HepG2 (cell line): ENCODE measurements around the gene EIF4G3. TPM values are rescaled to one million over a fixed set of nuclear protein-coding genes. Genes with fewer than 3 reads are reported as not detected.

Experiments used
- ATAC-seq: fragments of 200-7000 bp; cut with Tn5 transposase; 3 replicates; pipeline ENCODE4 v1.9.1; 2020; ENCODE audit warnings: mild to moderate bottlenecking, moderate library complexity
- BruUV-seq: library from RNA; stranded (reverse); fragments of 400-500 nt; replicated peaks from 2 replicates; lab custom pipeline; 2021; lab: Mats Ljungman, UMichigan
- CTCF ChIA-PET: fragments of 300-600 bp; formaldehyde crosslinking; extraction: SDS; loops from one replicate; lab custom pipeline; 2021; ENCODE audit warnings: low total read pairs, inconsistent platforms, low intra/inter-chr PET ratio; lab: Yijun Ruan, JAX
- POLR2A ChIA-PET: fragments of 350-600 bp; sonication (Branson Sonifier 250); formaldehyde crosslinking; loops from one replicate; lab custom pipeline; 2020; ENCODE audit warnings: antibody characterized with exemption, inconsistent platforms; lab: Yijun Ruan, JAX
- DNase-seq: peaks from one replicate; pipeline ENCODE4 v3.0.0-alpha.2; 2015; ENCODE audit warnings: low spot score
- FAIRE-seq: peaks from 3 replicates; lab custom pipeline; 2011; peaks lifted over from hg19 to GRCh38; lab: Jason Lieb, UNC
- H2AFZ ChIP-seq: one replicate; pipeline ENCODE4 v1.6.1; 2011; ENCODE audit warnings: low read length, inconsistent platforms
- H3K27ac ChIP-seq: fragments of 300-600 bp; 3 replicates; pipeline ENCODE4 v1.8.0; 2011; ENCODE audit warnings: mixed run types, mild to moderate bottlenecking, mixed read lengths, low read length, inconsistent platforms; ENCODE audit not compliant: insufficient read depth; ENCODE audit errors: extremely low read length
- H3K27me3 ChIP-seq, 2 experiments: fragments of 200-600 bp in 1 of 2; 2 replicates in 1 of 2; 3 replicates in 1 of 2; pipeline versions ENCODE4 v1.6.0 to v1.8.0; 2011; ENCODE audit warnings: low read length in 2 of 2, mild to moderate bottlenecking in 2 of 2, moderate library complexity in 2 of 2, inconsistent platforms in 1 of 2; ENCODE audit not compliant: insufficient read depth in 2 of 2, control insufficient read depth in 1 of 2
- H3K36me3 ChIP-seq, 2 experiments: fragments of 200-600 bp in 1 of 2; replicated peaks in 1 of 2; 2 replicates in 1 of 2; 3 replicates in 1 of 2; pipeline versions ENCODE4 v1.5.1 to v1.8.0; 2011; ENCODE audit warnings: low read length in 2 of 2, inconsistent platforms in 1 of 2; ENCODE audit not compliant: insufficient read depth in 2 of 2, control insufficient read depth in 1 of 2
- H3K4me1 ChIP-seq: 2 replicates; pipeline ENCODE4 v1.5.1; 2012; ENCODE audit warnings: low read length, inconsistent platforms; ENCODE audit not compliant: insufficient read depth
- H3K4me2 ChIP-seq: 2 replicates; pipeline ENCODE4 v1.6.0; 2011; ENCODE audit warnings: low read depth, low read length, inconsistent platforms
- H3K4me3 ChIP-seq, 3 experiments: fragments of 200-600 bp in 1 of 3; sonication (generic), shearing (Covaris generic) in 1 of 3; replicated peaks in 1 of 3; 2 replicates each; pipeline ENCODE4 v1.5.1; 2011 to 2016; ENCODE audit warnings: low read length in 3 of 3, inconsistent platforms in 2 of 3, low read depth in 2 of 3, mild to moderate bottlenecking in 2 of 3, control low read depth in 1 of 3, mixed read lengths in 1 of 3; ENCODE audit not compliant: insufficient read depth in 1 of 3
- H3K79me2 ChIP-seq: one replicate; pipeline ENCODE4 v1.6.1; 2011; ENCODE audit warnings: low read length, inconsistent platforms; ENCODE audit not compliant: insufficient read depth
- H3K9ac ChIP-seq: 2 replicates; pipeline ENCODE4 v1.6.0; 2011; ENCODE audit warnings: mild to moderate bottlenecking, low read depth, low read length, inconsistent platforms; ENCODE audit not compliant: insufficient read depth
- H3K9me3 ChIP-seq: 2 replicates; pipeline ENCODE4 v1.5.1; 2012; ENCODE audit warnings: mild to moderate bottlenecking, low read length
- H4K20me1 ChIP-seq: 2 replicates; pipeline ENCODE4 v1.6.0; 2011; ENCODE audit warnings: inconsistent platforms, mild to moderate bottlenecking, low read length, moderate library complexity; ENCODE audit not compliant: insufficient read depth
- ETS1 ChIP-seq: sonication (generic); formaldehyde crosslinking; IDR thresholded peaks from 2 replicates; pipeline ENCODE4 v1.4.0; 2020; ENCODE audit warnings: missing genetic modification reagents
- FOSL2 ChIP-seq: sonication (generic); formaldehyde crosslinking; IDR thresholded peaks from 2 replicates; pipeline ENCODE4 v1.4.0; 2020; ENCODE audit warnings: missing genetic modification reagents
- IKZF5 ChIP-seq: IDR thresholded peaks from 2 replicates; pipeline ENCODE4 v1.6.1; 2018; ENCODE audit warnings: missing genetic modification reagents, mild to moderate bottlenecking, missing compliant biosample characterization
- PAX8 ChIP-seq: sonication (generic); formaldehyde crosslinking; IDR thresholded peaks from 2 replicates; pipeline ENCODE4 v1.8.0; 2022; ENCODE audit warnings: mild to moderate bottlenecking, missing genetic modification reagents, borderline replicate concordance
- RFX1 ChIP-seq: fragments of 450-650 bp; IDR thresholded peaks from 2 replicates; pipeline ENCODE4 v1.6.1; 2017
- ZBTB7B ChIP-seq: sonication (generic); formaldehyde crosslinking; IDR thresholded peaks from 2 replicates; pipeline ENCODE4 v1.4.0; 2020; ENCODE audit warnings: missing genetic modification reagents
- ZNF24 ChIP-seq: fragments of 450-650 bp; IDR thresholded peaks from 2 replicates; pipeline ENCODE4 v1.6.1; 2017; ENCODE audit warnings: antibody characterized with exemption, mild to moderate bottlenecking
- ZNF350 ChIP-seq: sonication (generic); formaldehyde crosslinking; IDR thresholded peaks from 2 replicates; pipeline ENCODE4 v1.4.0; 2020; ENCODE audit warnings: mild to moderate bottlenecking, low read depth, missing genetic modification reagents, borderline replicate concordance
- ZNF430 ChIP-seq: sonication (generic); formaldehyde crosslinking; IDR thresholded peaks from 2 replicates; pipeline ENCODE4 v1.9.0; 2021; ENCODE audit warnings: mild to moderate bottlenecking, missing genetic modification reagents
- ZNF432 ChIP-seq: sonication (generic); formaldehyde crosslinking; IDR thresholded peaks from 2 replicates; pipeline ENCODE4 v1.5.0; 2020; ENCODE audit warnings: missing genetic modification reagents, mild to moderate bottlenecking, borderline replicate concordance
- ZNF441 ChIP-seq: sonication (generic); formaldehyde crosslinking; IDR thresholded peaks from 2 replicates; pipeline ENCODE4 v1.7.0; 2021; ENCODE audit warnings: missing genetic modification reagents, borderline replicate concordance
- ZSCAN21 ChIP-seq: sonication (generic); formaldehyde crosslinking; IDR thresholded peaks from 2 replicates; pipeline ENCODE4 v1.8.0; 2022; ENCODE audit warnings: mild to moderate bottlenecking, missing genetic modification reagents, moderate library complexity, borderline replicate concordance
- ZSCAN29 ChIP-seq: sonication (generic); formaldehyde crosslinking; conservative IDR thresholded peaks from 2 replicates; pipeline ENCODE4 v1.4.0; 2020; ENCODE audit warnings: mild to moderate bottlenecking, missing genetic modification reagents
- ZSCAN30 ChIP-seq: sonication (generic); formaldehyde crosslinking; IDR thresholded peaks from 2 replicates; pipeline ENCODE4 v1.5.0; 2020; ENCODE audit warnings: mild to moderate bottlenecking, missing genetic modification reagents
- WGBS: methylation state at CpG from one replicate; pipeline ENCODE4 v1.1.6; 2017; ENCODE audit warnings: low lambda C conversion rate; 5-methylcytosine and 5-hydroxymethylcytosine counted together
- in situ Hi-C: cut with HindIII; loops from 2 replicates; pipeline ENCODE4 v1.10.0; 2017; ENCODE audit warnings: low pct_unique_long_range_greater_than_20kb; ENCODE audit not compliant: extremely low pct_ligation_motif_present
- intact Hi-C: fragments of 100-400 bp; cut with micrococcal nuclease; formaldehyde crosslinking; loops from one replicate; pipeline ENCODE4 v1.10.0; 2022; ENCODE audit not compliant: unreplicated experiment
- polyA plus RNA-seq, 8 experiments: library from polyadenylated mRNA; depleted of rRNA in 3 of 8; stranded (reverse) in 7 of 8; unstranded in 1 of 8; fragments of >200 nt; fragmentation: Illumina TruSeq in 4 of 8; extraction: Trizol in 4 of 8; gene quantifications; 2 replicates each; pipeline versions ENCODE4 v1.2.1 to v1.2.3, GENCODE V29; 2011 to 2016; ENCODE audit warnings: low read depth in 4 of 8, missing spikeins in 1 of 8, mixed read lengths in 1 of 8; ENCODE audit not compliant: insufficient read depth in 1 of 8
- total RNA-seq, 5 experiments: library from RNA; depleted of rRNA; stranded (reverse); fragments of >200 nt; fragmentation: Illumina TruSeq; extraction: Trizol; gene quantifications; 2 replicates each; pipeline ENCODE4 v1.2.3, GENCODE V29; 2016; ENCODE audit warnings: low read depth in 1 of 5

Gene EIF4G3
- total and polyA plus RNA-seq, 2 of the 13 experiments (the other 11 are each of a cell fraction or from before 2014, with no cell fraction given), result 22.2 to 27.6 TPM

- WGBS, result 95% methylated on average over 4 of the region's 4 CpGs
- peaks cover 12% of the 10 kb centered on the region for H3K4me1 ChIP-seq
- no TSS peak for BruUV-seq
- in situ Hi-C loops, result loop anchor here (25.0 kb wide), 1 partner anchor 188 kb away; the partner anchor contains the start of gene EIF4G3
- ChIA-PET POLR2A (no interaction called here), CTCF (no interaction called here)
- DNase-seq, result no peak
- H3K27me3 ChIP-seq, result no peaks in the 10 kb centered on the region
- no peak for ATAC-seq
- H2AFZ ChIP-seq, result no peak overlapping the region
- H3K27ac ChIP-seq, result no peak overlapping the region
- no peak overlapping the region for H3K9ac ChIP-seq
- H3K36me3 ChIP-seq, result peaks cover 2 to 3% of the 10 kb centered on the region in 2 experiments; a peak in 1 of 5 replicates
- H3K79me2 ChIP-seq, result no peaks in the 10 kb centered on the region
- no peak for FAIRE-seq
- intact Hi-C loops, result no loop called here
- H3K4me3 ChIP-seq, result no peak overlapping the region
- no peak overlapping the region for H3K4me2 ChIP-seq
- H4K20me1 ChIP-seq, result no peaks in the 10 kb centered on the region
- TF ChIP-seq PAX8 (CRISPR knock-in tag), result no peak
- no peak for TF ChIP-seq ZSCAN30 (CRISPR knock-in tag)
- TF ChIP-seq ZSCAN29 (CRISPR knock-in tag), result no peak
- no peak for TF ChIP-seq ZNF432
- TF ChIP-seq ZSCAN21 (CRISPR knock-in tag), result no peak
- TF ChIP-seq IKZF5 (CRISPR knock-in tag), result no peak
- no peak for TF ChIP-seq RFX1
- no peak for TF ChIP-seq ZNF430 (CRISPR knock-in tag)
- no peak for TF ChIP-seq ZNF441
- TF ChIP-seq ZNF350, result no peak
- no peak for TF ChIP-seq FOSL2 (CRISPR knock-in tag)
- no peak for TF ChIP-seq ZBTB7B (CRISPR knock-in tag)
- no peak for TF ChIP-seq ZNF24
- TF ChIP-seq ETS1 (CRISPR knock-in tag), result no peak
- H3K9me3 ChIP-seq, result no peaks in the 10 kb centered on the region
Observed at GRCh38 chr1:20999525-21000244, 177.0 kb downstream of the EIF4G3 start.
